ENCODE results near the gene PAWR. TPM values are rescaled to one million over a fixed set of nuclear protein-coding genes. Genes with fewer than 3 reads are reported as not detected.

Gene PAWR
- total RNA-seq, 4 donors from 2014 or later = 54.8 to 159 (median 65.8) TPM

DNA sequence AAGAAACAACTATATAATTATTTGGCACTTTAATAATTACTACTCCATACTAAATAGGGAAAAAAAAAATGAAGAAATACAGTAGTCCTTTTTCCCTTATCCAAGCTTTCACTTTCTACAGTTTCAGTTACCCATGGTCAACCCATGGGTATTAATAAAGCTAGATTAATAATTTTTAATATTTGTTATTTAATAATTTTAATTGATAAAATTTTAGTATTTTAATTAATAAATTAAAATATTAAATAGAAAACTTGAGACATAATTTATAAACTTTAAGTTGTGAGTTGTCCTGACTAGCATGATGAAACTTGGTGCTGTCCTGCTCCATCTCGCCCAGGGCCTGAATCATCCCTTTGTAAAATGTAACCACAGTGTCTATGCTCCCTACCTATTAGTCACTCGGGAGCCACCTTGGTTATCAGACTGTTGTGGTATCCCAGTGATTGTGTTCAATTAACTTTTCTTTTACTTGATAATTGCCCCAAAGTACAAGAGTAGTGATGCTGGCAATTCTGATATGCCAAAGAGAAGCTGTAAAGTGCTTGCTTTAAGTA, 71.8 kb downstream of the PAWR start:
- no peaks in the 10 kb centered on the region for H3K36me3 ChIP-seq
- no peak for TF ChIP-seq POLR2A (IDR thresholded peaks at IDR 0.05)
- TF ChIP-seq, protein P1, sequence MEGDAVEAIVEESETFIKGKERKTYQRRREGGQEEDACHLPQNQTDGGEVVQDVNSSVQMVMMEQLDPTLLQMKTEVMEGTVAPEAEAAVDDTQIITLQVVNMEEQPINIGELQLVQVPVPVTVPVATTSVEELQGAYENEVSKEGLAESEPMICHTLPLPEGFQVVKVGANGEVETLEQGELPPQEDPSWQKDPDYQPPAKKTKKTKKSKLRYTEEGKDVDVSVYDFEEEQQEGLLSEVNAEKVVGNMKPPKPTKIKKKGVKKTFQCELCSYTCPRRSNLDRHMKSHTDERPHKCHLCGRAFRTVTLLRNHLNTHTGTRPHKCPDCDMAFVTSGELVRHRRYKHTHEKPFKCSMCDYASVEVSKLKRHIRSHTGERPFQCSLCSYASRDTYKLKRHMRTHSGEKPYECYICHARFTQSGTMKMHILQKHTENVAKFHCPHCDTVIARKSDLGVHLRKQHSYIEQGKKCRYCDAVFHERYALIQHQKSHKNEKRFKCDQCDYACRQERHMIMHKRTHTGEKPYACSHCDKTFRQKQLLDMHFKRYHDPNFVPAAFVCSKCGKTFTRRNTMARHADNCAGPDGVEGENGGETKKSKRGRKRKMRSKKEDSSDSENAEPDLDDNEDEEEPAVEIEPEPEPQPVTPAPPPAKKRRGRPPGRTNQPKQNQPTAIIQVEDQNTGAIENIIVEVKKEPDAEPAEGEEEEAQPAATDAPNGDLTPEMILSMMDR (IDR thresholded peaks at IDR 0.05) = no peak
- TF ChIP-seq EP300 (IDR thresholded peaks at IDR 0.05) = no peak
- H3K4me1 ChIP-seq = no peaks in the 10 kb centered on the region
- WGBS, 2 donors = 93 to 94% methylated on average over 2 of the region's 2 CpGs
- H3K9me3 ChIP-seq = no peaks in the 10 kb centered on the region
- H3K4me3 ChIP-seq = no peak overlapping the region
- no peak for DNase-seq (ENCODE audit: low spot score in 2 of 2)
- H3K27ac ChIP-seq = no peak overlapping the region
- no peaks in the 10 kb centered on the region for H3K27me3 ChIP-seq

DNA sequence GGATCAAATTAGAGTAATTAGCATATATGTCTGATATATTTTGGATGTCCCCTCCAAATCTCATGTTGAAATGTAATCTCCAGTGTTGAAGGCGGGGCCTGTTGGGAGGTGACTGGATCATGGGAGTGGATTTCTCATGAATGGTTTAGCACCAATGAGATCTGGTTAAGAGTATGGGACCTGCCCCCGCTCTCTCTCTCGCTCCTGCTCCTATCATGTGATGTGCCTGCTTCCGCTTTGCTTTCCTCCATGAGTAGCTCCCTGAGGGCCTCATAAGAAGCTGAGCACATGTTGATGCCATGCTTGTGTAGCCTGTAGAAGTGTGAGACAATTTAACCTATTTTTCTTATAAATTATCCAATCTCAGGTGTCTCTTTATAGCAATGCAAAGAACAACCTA, 73.1 kb downstream of the PAWR start:
- WGBS, 2 donors = 93 to 98% methylated on average over 4 of the region's 4 CpGs
- Histone ChIP-seq H3K36me3 (no peaks in the 10 kb centered on the region), H3K27me3 (no peaks in the 10 kb centered on the region), H3K4me3 (no peak overlapping the region), H3K9me3 (no peaks in the 10 kb centered on the region), H3K27ac (no peak overlapping the region), H3K4me1 (no peaks in the 10 kb centered on the region)
- no peak for DNase-seq (ENCODE audit: low spot score in 2 of 2)
- TF ChIP-seq POLR2A (IDR thresholded peaks at IDR 0.05) (no peak), EP300 (IDR thresholded peaks at IDR 0.05) (no peak)
- TF ChIP-seq, protein P1 (IDR thresholded peaks at IDR 0.05) = no peak

DNA sequence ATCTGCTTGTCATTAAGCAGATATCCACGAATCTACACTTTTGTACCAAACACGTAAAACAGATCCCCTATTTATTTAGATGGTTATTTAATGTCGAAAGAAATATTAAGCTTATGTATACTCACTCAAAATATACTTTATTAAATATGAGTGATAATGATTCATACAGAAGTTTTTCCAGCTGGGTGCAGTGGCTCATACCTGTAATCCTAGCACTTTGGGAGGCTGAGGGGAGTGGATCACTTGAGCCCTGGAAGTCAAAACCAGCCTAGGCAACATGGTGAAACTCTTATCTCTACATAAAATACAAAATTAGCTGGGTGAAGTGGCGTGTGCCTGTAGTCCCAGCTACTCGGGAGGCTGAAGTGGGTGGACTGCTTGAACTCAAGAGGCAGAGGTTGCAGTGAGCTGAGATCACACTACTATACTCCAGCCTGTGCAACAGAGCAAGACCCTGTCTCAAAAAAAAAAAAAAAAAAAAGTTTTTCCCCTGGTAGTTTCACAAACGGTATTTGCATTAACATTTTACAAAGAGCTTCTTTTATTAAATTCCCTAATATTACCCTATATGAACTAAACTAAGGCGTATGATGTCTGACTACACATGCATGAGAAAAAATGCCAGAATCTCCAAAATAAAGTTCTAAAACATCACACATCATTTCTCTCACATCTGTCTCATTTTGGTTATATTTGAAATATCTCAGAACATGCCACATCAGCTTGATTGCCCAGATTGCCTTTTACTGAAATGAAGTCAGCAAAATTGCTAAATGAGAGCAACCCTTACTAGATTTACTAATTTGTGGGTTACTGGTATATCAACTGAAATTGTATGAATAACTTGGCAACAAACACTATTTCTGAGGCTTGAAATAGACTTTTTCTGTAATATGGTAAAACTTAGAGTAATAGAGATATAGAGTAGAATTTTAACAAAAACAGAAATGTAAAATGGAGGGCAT, 74.9 kb downstream of the PAWR start:
- DNase-seq (ENCODE audit: low spot score in 2 of 2) = no peak
- 68 to 71% methylated on average over 7 of the region's 7 CpGs for WGBS, 2 donors
- no peak overlapping the region for H3K27ac ChIP-seq
- H3K9me3 ChIP-seq = no peaks in the 10 kb centered on the region
- H3K4me1 ChIP-seq = no peaks in the 10 kb centered on the region
- no peak for TF ChIP-seq EP300 (IDR thresholded peaks at IDR 0.05)
- TF ChIP-seq POLR2A (IDR thresholded peaks at IDR 0.05) = no peak
- TF ChIP-seq, protein P1 (IDR thresholded peaks at IDR 0.05) = no peak
- H3K4me3 ChIP-seq = no peak overlapping the region
- H3K27me3 ChIP-seq = no peaks in the 10 kb centered on the region
- H3K36me3 ChIP-seq = no peaks in the 10 kb centered on the region

DNA sequence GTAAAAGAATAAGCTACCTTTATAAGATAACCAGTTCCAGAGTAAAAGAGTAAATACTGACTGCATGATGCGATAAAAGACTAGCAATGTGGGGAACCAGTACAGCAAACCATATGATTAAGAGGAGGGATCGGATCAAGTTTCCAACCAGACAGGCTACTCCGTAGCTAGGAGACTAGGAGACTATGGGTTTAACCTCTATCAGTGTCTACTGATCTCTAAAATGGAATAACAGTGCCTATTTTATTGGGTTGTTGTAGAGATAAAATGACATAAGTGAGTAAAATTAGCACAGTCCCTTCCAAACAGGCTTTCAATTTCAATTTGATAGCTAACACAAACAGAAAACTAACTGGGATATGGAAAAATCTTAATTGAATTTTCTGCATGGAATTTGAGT, 76.0 kb downstream of the PAWR start:
- no peak overlapping the region for H3K27ac ChIP-seq

More for the DNA sequence above, 76.0 kb downstream of the PAWR start:
- Histone ChIP-seq H3K27me3 (no peaks in the 10 kb centered on the region), H3K4me1 (no peaks in the 10 kb centered on the region), H3K36me3 (peaks cover 0 to 4% (median 0%) of the 10 kb centered on the region in 3 donors), H3K4me3 (no peak overlapping the region), H3K9me3 (peaks cover 0 to 6% (median 0%) of the 10 kb centered on the region in 4 donors)
- WGBS, 2 donors = 83 to 90% methylated on average over 3 of the region's 3 CpGs
- no peak for DNase-seq (ENCODE audit: low spot score in 2 of 2)
- TF ChIP-seq POLR2A (IDR thresholded peaks at IDR 0.05) = no peak
- TF ChIP-seq, protein P1 (IDR thresholded peaks at IDR 0.05) = no peak
- no peak for TF ChIP-seq EP300 (IDR thresholded peaks at IDR 0.05)
